OCI-LY7 (cell line): Measurements from ENCODE around the gene SH3RF3. TPM values are rescaled to one million over a fixed set of nuclear protein-coding genes. Genes with fewer than 3 reads are reported as not detected.

Source experiments
- BruUV-seq: library from RNA; stranded (reverse); fragments of 400-500 nt; replicated peaks from 2 replicates; lab custom pipeline; 2021; lab: Mats Ljungman, UMichigan
- CTCF ChIA-PET: fragments of 300-600 bp; sonication (Branson Sonifier 250); formaldehyde crosslinking; loops from one replicate; lab custom pipeline; 2022; ENCODE audit warnings: antibody characterized with exemption; ENCODE audit not compliant: unreplicated experiment; lab: Charles Lee
- POLR2A ChIA-PET: fragments of 300-600 bp; sonication (Branson Sonifier 250); formaldehyde crosslinking; loops from one replicate; lab custom pipeline; 2022; ENCODE audit warnings: antibody characterized with exemption; lab: Charles Lee
- DNase-seq: peaks from one replicate; pipeline ENCODE4 v3.0.0-alpha.2; 2015; ENCODE audit warnings: low spot score
- H2AFZ ChIP-seq: fragments of 200-600 bp; sonication (generic), shearing (Covaris generic); 2 replicates; pipeline ENCODE4 v1.6.1; 2014; ENCODE audit warnings: mild to moderate bottlenecking, antibody characterized with exemption, low read length, moderate library complexity
- H3K27ac ChIP-seq: fragments of 200-600 bp; sonication (generic); 2 replicates; pipeline ENCODE4 v1.5.1; 2014; ENCODE audit warnings: mixed run types, low read depth, mild to moderate bottlenecking, moderate library complexity, low read length, inconsistent platforms; ENCODE audit not compliant: poor library complexity, severe bottlenecking
- H3K36me3 ChIP-seq: fragments of 200-600 bp; sonication (generic); 2 replicates; pipeline ENCODE4 v1.6.1; 2014; ENCODE audit warnings: mild to moderate bottlenecking, antibody characterized with exemption, low read length, moderate library complexity, mixed read lengths; ENCODE audit not compliant: insufficient read depth
- H3K4me1 ChIP-seq: fragments of 200-600 bp; sonication (generic); 2 replicates; pipeline ENCODE4 v1.5.1; 2014; ENCODE audit warnings: mild to moderate bottlenecking, low read length; ENCODE audit not compliant: insufficient read depth, poor library complexity, severe bottlenecking
- H3K4me2 ChIP-seq: fragments of 200-600 bp; sonication (generic); 2 replicates; pipeline ENCODE4 v1.6.1; 2014; ENCODE audit warnings: mild to moderate bottlenecking, low read length
- H3K4me3 ChIP-seq: fragments of 200-600 bp; sonication (generic); 2 replicates; pipeline ENCODE4 v1.5.1; 2014; ENCODE audit warnings: mild to moderate bottlenecking, low read depth, low read length; ENCODE audit not compliant: poor library complexity, severe bottlenecking
- H3K79me2 ChIP-seq: fragments of 200-600 bp; sonication (generic); 2 replicates; pipeline ENCODE4 v1.6.1; 2016; ENCODE audit warnings: low read depth, mild to moderate bottlenecking, low read length, moderate library complexity, mixed read lengths; ENCODE audit not compliant: insufficient read depth
- H3K9me2 ChIP-seq: fragments of 200-600 bp; sonication (generic); 2 replicates; pipeline ENCODE4 v1.6.1; 2016; ENCODE audit warnings: mild to moderate bottlenecking, low read length, mixed read lengths; ENCODE audit not compliant: insufficient read depth
- H3K9me3 ChIP-seq: fragments of 200-600 bp; sonication (generic); 2 replicates; pipeline ENCODE4 v1.6.1; 2014; ENCODE audit warnings: mild to moderate bottlenecking, mixed run types, low read length, mixed read lengths
- H4K20me1 ChIP-seq: fragments of 200-600 bp; sonication (generic); 2 replicates; pipeline ENCODE4 v1.6.1; 2014; ENCODE audit warnings: mild to moderate bottlenecking, antibody characterized with exemption, low read length, moderate library complexity, mixed read lengths; ENCODE audit not compliant: insufficient read depth
- CTCF ChIP-seq: fragments of 200-600 bp; sonication (generic); conservative IDR thresholded peaks from 2 replicates; pipeline ENCODE4 v1.5.1; 2014; ENCODE audit warnings: mild to moderate bottlenecking, antibody characterized with exemption, low read length, moderate library complexity, mixed read lengths
- EZH2phosphoT487 ChIP-seq: fragments of 200-600 bp; sonication (generic); IDR thresholded peaks from 2 replicates; pipeline ENCODE4 v1.6.1; 2018; ENCODE audit warnings: low read depth, borderline replicate concordance, mild to moderate bottlenecking, mixed run types, antibody characterized with exemption, low read length, moderate library complexity, mixed read lengths
- intact Hi-C: fragments of 100-400 bp; cut with micrococcal nuclease; formaldehyde crosslinking; loops from one replicate; pipeline ENCODE4 v1.10.0; 2022; ENCODE audit not compliant: unreplicated experiment
- total RNA-seq, 2 experiments: library from RNA; depleted of rRNA in 1 of 2; stranded (reverse); fragments of >200 nt in 1 of 2; shearing (Covaris generic) in 1 of 2; gene quantifications; 2 replicates each; pipeline ENCODE4 v1.2.3, GENCODE V29; 2014 to 2022

The SH3RF3 gene
- total RNA-seq, 2 experiments from 2014 or later = not detected

GRCh38 chr2:109217362-109218086 is 88.5 kb downstream of the SH3RF3 start:
- ChIA-PET POLR2A (interaction anchor here (0.6 kb wide), 1 partner anchor 35 kb away, joined by 3 read pairs; no protein-coding TSS in a partner anchor), CTCF (no interaction called here)
- no peaks in the 10 kb centered on the region for H3K79me2 ChIP-seq
- no peak overlapping the region for H2AFZ ChIP-seq
- H4K20me1 ChIP-seq = no peaks in the 10 kb centered on the region
- no peak overlapping the region for H3K4me3 ChIP-seq
- no peaks in the 10 kb centered on the region for H3K9me3 ChIP-seq
- intact Hi-C loops = loop anchor here (2.0 to 10.0 kb wide), 2 partner anchors 15 to 83 kb away; no protein-coding TSS in a partner anchor
- no peak overlapping the region for H3K27ac ChIP-seq
- H3K4me1 ChIP-seq = no peaks in the 10 kb centered on the region
- no peaks in the 10 kb centered on the region for H3K36me3 ChIP-seq
- no peak for TF ChIP-seq EZH2phosphoT487
- no peak for TF ChIP-seq CTCF
- BruUV-seq = no TSS peak
- no peak for DNase-seq
- no peak overlapping the region for H3K4me2 ChIP-seq
- no peaks in the 10 kb centered on the region for H3K9me2 ChIP-seq

- no peaks in the 10 kb centered on the region for H3K9me2 ChIP-seq
- no peaks in the 10 kb centered on the region for H3K36me3 ChIP-seq
- no TSS peak for BruUV-seq
- no peaks in the 10 kb centered on the region for H4K20me1 ChIP-seq
- no peak overlapping the region for H3K4me3 ChIP-seq
- DNase-seq = no peak
- no peak overlapping the region for H2AFZ ChIP-seq
- TF ChIP-seq CTCF (no peak), EZH2phosphoT487 (no peak)
- no peaks in the 10 kb centered on the region for H3K79me2 ChIP-seq
- ChIA-PET POLR2A (interaction anchor here (0.6 to 1.4 kb wide), 3 partner anchors 17 to 34 kb away, joined by 3 to 4 read pairs (median 4); no protein-coding TSS in a partner anchor), CTCF (no interaction called here)
- intact Hi-C loops = loop anchor here (2.0 to 10.0 kb wide), 2 partner anchors 15 to 83 kb away; no protein-coding TSS in a partner anchor
- H3K27ac ChIP-seq = no peak overlapping the region
- no peak overlapping the region for H3K4me2 ChIP-seq
- no peaks in the 10 kb centered on the region for H3K4me1 ChIP-seq
- no peaks in the 10 kb centered on the region for H3K9me3 ChIP-seq
These were observed 89.2 kb downstream of the SH3RF3 start for GRCh38 chr2:109218087-109218791.
